Small intestine (tissue), 7 donors: ENCODE results near the gene HYAL3. TPM values are rescaled to one million over a fixed set of nuclear protein-coding genes. Genes with fewer than 3 reads are reported as not detected.
A peak's percentile ranks its signal among the peaks of the same experiment; 100 is the strongest.
"Not testable (repeated sequence)": the region's sequence is repeated elsewhere in the genome, so short reads cannot be mapped to it uniquely, and the experiment has no call there.

Experiments
- DNase-seq, 2 donors: peaks; one replicate each; pipeline versions ENCODE4 v3.0.0 to v3.0.0-alpha.2; 2013
- FAIRE-seq: peaks from 2 replicates; lab custom pipeline; 2012; peaks lifted over from hg19 to GRCh38; lab: Jason Lieb, UNC
- H3K27ac ChIP-seq, 3 donors: one replicate each; pipeline ENCODE4 v1.5.1; 2013; ENCODE audit warnings: low read length in 2 of 3, mild to moderate bottlenecking in 2 of 3, control low read depth in 1 of 3, inconsistent platforms in 1 of 3, low read depth in 1 of 3, moderate library complexity in 1 of 3
- H3K27me3 ChIP-seq, 3 donors: one replicate each; pipeline ENCODE4 v1.6.1; 2013; ENCODE audit warnings: low read length in 3 of 3, inconsistent platforms in 1 of 3; ENCODE audit not compliant: control insufficient read depth in 3 of 3, insufficient read depth in 3 of 3
- H3K36me3 ChIP-seq, 3 donors: one replicate each; pipeline ENCODE4 v1.6.1; 2013; ENCODE audit warnings: low read length in 3 of 3, inconsistent platforms in 1 of 3, low read depth in 1 of 3, mild to moderate bottlenecking in 1 of 3, moderate library complexity in 1 of 3; ENCODE audit not compliant: control insufficient read depth in 3 of 3, insufficient read depth in 2 of 3
- H3K4me1 ChIP-seq, 3 donors: one replicate each; pipeline ENCODE4 v1.6.1; 2013; ENCODE audit warnings: low read length in 2 of 3, inconsistent platforms in 1 of 3, low read depth in 1 of 3, mild to moderate bottlenecking in 1 of 3, moderate library complexity in 1 of 3; ENCODE audit not compliant: control insufficient read depth in 3 of 3, insufficient read depth in 2 of 3
- H3K4me3 ChIP-seq, 3 donors: one replicate each; pipeline ENCODE4 v1.5.1; 2013; ENCODE audit warnings: low read length in 3 of 3, control low read depth in 1 of 3, inconsistent platforms in 1 of 3, low read depth in 1 of 3, mild to moderate bottlenecking in 1 of 3, moderate library complexity in 1 of 3
- H3K9me3 ChIP-seq, 2 donors: one replicate each; pipeline ENCODE4 v1.6.1; 2013; ENCODE audit warnings: low read depth in 1 of 2, low read length in 1 of 2; ENCODE audit not compliant: control insufficient read depth in 2 of 2, insufficient read depth in 1 of 2
- WGBS, 3 donors: extraction: QIAGEN DNeasy Blood & Tissue Kit; methylation state at CpG; one replicate each; pipeline ENCODE4 v1.1.7; 2013; 5-methylcytosine and 5-hydroxymethylcytosine counted together
- polyA plus RNA-seq, 4 donors: library from polyadenylated mRNA; stranded (reverse) in 3 of 4; unstranded in 1 of 4; fragments of 200-250 nt in 3 of 4; fragments of 120-200 nt in 1 of 4; gene quantifications; one replicate each; pipeline versions ENCODE4 v1.2.1 to v1.2.3, GENCODE V29; 2013
- donor health status: healthy with polysubstance abuse.
- donor health status: control.
- donor health status: control.
- donor health status: Bipolar disorder and iron deficiency.
- donor health status: healthy.

Gene HYAL3
- polyA plus RNA-seq, 4 donors: 1.6 to 4.1 (median 2.5) TPM

- Histone ChIP-seq H3K9me3 (peaks cover 0 to 22% of the 10 kb centered on the region in 2 donors), H3K36me3 (peaks cover 0 to 25% (median 0%) of the 10 kb centered on the region in 3 donors)
- 91 to 98% (median 93%) methylated on average over 9 to 32 of the region's 32 CpGs for WGBS, 3 donors
- not testable (repeated sequence) for DNase-seq, H3K27ac ChIP-seq, H3K27me3 ChIP-seq, FAIRE-seq, H3K4me1 ChIP-seq, H3K4me3 ChIP-seq
These were observed 12.8 kb upstream of the HYAL3 start for GRCh38 chr3:50312041-50312440.

- FAIRE-seq (no peak), DNase-seq (no peak)
- Histone ChIP-seq H3K4me3 (no peak overlapping the region), H3K27ac (no peak overlapping the region), H3K9me3 (peaks cover 0 to 20% of the 10 kb centered on the region in 2 donors), H3K27me3 (no peaks in the 10 kb centered on the region), H3K36me3 (peaks cover 0 to 2% (median 0%) of the 10 kb centered on the region in 3 donors), H3K4me1 (peaks cover 4 to 34% (median 7%) of the 10 kb centered on the region in 3 donors)
These were observed 5.4 kb upstream of the HYAL3 start for GRCh38 chr3:50304601-50305000.

GRCh38 chr3:50303013-50303815 is 4.0 kb upstream of the HYAL3 start, which contains the start of gene HYAL1:
Gene HYAL1, minus strand, starts transcription at chr3:50303574. Its CDS starts 618 bp downstream, at chr3:50302956.
- peaks cover 0 to 2% (median 0%) of the 10 kb centered on the region in 3 donors for H3K36me3 ChIP-seq
- DNase-seq (peak; percentile 48 to 75), FAIRE-seq (no peak)
- peaks cover 0 to 8% of the 10 kb centered on the region in 2 donors for H3K9me3 ChIP-seq
- peaks cover 7 to 42% (median 9%) of the 10 kb centered on the region in 3 donors for H3K4me1 ChIP-seq
- no peak within 1 kb of the TSS for H3K4me3 ChIP-seq
- H3K27ac ChIP-seq: peak within 1 kb of the TSS in 2 of 3 donors; percentile 37 to 67
- H3K27me3 ChIP-seq: no peaks in the 10 kb centered on the region
- 49 to 70% (median 54%) methylated on average over 13 to 14 of the region's 14 CpGs for WGBS, 3 donors

- FAIRE-seq (no peak), DNase-seq (no peak)
- Histone ChIP-seq H3K4me1 (peaks cover 7 to 47% (median 9%) of the 10 kb centered on the region in 3 donors), H3K36me3 (peaks cover 0 to 6% (median 0%) of the 10 kb centered on the region in 3 donors), H3K27me3 (no peaks in the 10 kb centered on the region), H3K4me3 (no peak overlapping the region), H3K27ac (peak overlapping the region in 2 of 3 donors; percentile 37 to 67), H3K9me3 (no peaks in the 10 kb centered on the region)
- 87 to 91% (median 88%) methylated on average over 29 to 32 of the region's 32 CpGs for WGBS, 3 donors
These were observed 3.1 kb upstream of the HYAL3 start for GRCh38 chr3:50302095-50303012.

GRCh38 chr3:50300681-50301254 is 1.6 kb upstream of the HYAL3 start:
- peak overlapping the region in 2 of 3 donors; percentile 84 to 91 for H3K27ac ChIP-seq
- peaks cover 7 to 47% (median 9%) of the 10 kb centered on the region in 3 donors for H3K4me1 ChIP-seq
- WGBS, 3 donors: 83 to 93% (median 84%) methylated on average over 6 of the region's 6 CpGs
- DNase-seq: no peak
- FAIRE-seq: no peak
- H3K4me3 ChIP-seq: peak overlapping the region in 1 of 3 donors; percentile 47
- no peaks in the 10 kb centered on the region for H3K9me3 ChIP-seq
- peaks cover 0 to 22% (median 0%) of the 10 kb centered on the region in 3 donors for H3K36me3 ChIP-seq
- no peaks in the 10 kb centered on the region for H3K27me3 ChIP-seq

GRCh38 chr3:50299929-50300680 is 900 bp upstream of the HYAL3 start:
- peaks cover 0 to 22% (median 0%) of the 10 kb centered on the region in 3 donors for H3K36me3 ChIP-seq
- FAIRE-seq (no peak), DNase-seq (peak; percentile 39 to 58)
- peaks cover 7 to 47% (median 9%) of the 10 kb centered on the region in 3 donors for H3K4me1 ChIP-seq
- peak overlapping the region in 2 of 3 donors; percentile 47 for H3K4me3 ChIP-seq
- peak overlapping the region; percentile 82 to 91 (median 84) for H3K27ac ChIP-seq
- H3K9me3 ChIP-seq: no peaks in the 10 kb centered on the region
- 49 to 55% (median 50%) methylated on average over 12 of the region's 12 CpGs for WGBS, 3 donors
- H3K27me3 ChIP-seq: no peaks in the 10 kb centered on the region

- no peaks in the 10 kb centered on the region for H3K9me3 ChIP-seq
- H3K27me3 ChIP-seq: no peaks in the 10 kb centered on the region
- FAIRE-seq (no peak), DNase-seq (no peak)
- H3K4me1 ChIP-seq: peaks cover 7 to 47% (median 9%) of the 10 kb centered on the region in 3 donors
- H3K36me3 ChIP-seq: peaks cover 0 to 22% (median 0%) of the 10 kb centered on the region in 3 donors
- H3K27ac ChIP-seq: peak overlapping the region; percentile 82 to 91 (median 84)
- peak overlapping the region in 2 of 3 donors; percentile 47 for H3K4me3 ChIP-seq
- WGBS, 3 donors: 0 to 1% (median 1%) methylated on average over 11 to 12 of the region's 12 CpGs
These were observed 378 bp upstream of the HYAL3 start for GRCh38 chr3:50299638-50299928.
